HCT116 (cell line): ENCODE results near the gene HYLS1. TPM values are rescaled to one million over a fixed set of nuclear protein-coding genes. Genes with fewer than 3 reads are reported as not detected.

Experiments
- ATAC-seq: fragments of 200-7000 bp; cut with Tn5 transposase; 2 replicates; pipeline ENCODE4 v1.9.1; 2020; ENCODE audit warnings: mild to moderate bottlenecking, moderate library complexity
- BruUV-seq: library from RNA; stranded (reverse); fragments of 400-500 nt; replicated peaks from 2 replicates; lab custom pipeline; 2021; lab: Mats Ljungman, UMichigan
- CTCF ChIA-PET: fragments of 300-600 bp; sonication (Branson Sonifier 250); formaldehyde crosslinking; loops from one replicate; lab custom pipeline; 2021; ENCODE audit warnings: antibody characterized with exemption; lab: Charles Lee
- POLR2A ChIA-PET: fragments of 300-600, 350-600 bp; sonication (Branson Sonifier 250); formaldehyde crosslinking; loops from one replicate; lab custom pipeline; 2021; ENCODE audit warnings: antibody characterized with exemption; lab: Charles Lee
- RAD21 ChIA-PET, 2 experiments: fragments of 300-600 bp; sonication (Branson Sonifier 250); formaldehyde crosslinking; loops; one replicate each; lab custom pipeline; 2023; ENCODE audit warnings: low total read pairs in 2 of 2; ENCODE audit not compliant: uncharacterized antibody in 2 of 2, unreplicated experiment in 2 of 2, low non-redundant PET in 1 of 2; lab: Charles Lee
- DNase-seq: peaks from one replicate; pipeline ENCODE4 v3.0.0-alpha.2; 2010; ENCODE audit warnings: low read depth, low spot score
- H2AFZ ChIP-seq: fragments of 200-600 bp; shearing (Covaris generic), sonication (generic); 2 replicates; pipeline ENCODE4 v1.6.1; 2017; ENCODE audit warnings: low read depth, mixed run types, mixed read lengths, antibody characterized with exemption, low read length; ENCODE audit not compliant: poor library complexity, severe bottlenecking
- H3K27ac ChIP-seq: 2 replicates; pipeline ENCODE4 v1.5.1; 2012; ENCODE audit warnings: low read depth, low read length
- H3K27me3 ChIP-seq: fragments of 200-600 bp; sonication (generic); 2 replicates; pipeline ENCODE4 v1.6.1; 2016; ENCODE audit warnings: mixed run types, low read length, mixed read lengths; ENCODE audit not compliant: insufficient read depth
- H3K36me3 ChIP-seq, 2 experiments: fragments of 200-500 bp in 1 of 2; fragments of 200-600 bp in 1 of 2; sonication (Bioruptor generic) in 1 of 2; sonication (generic) in 1 of 2; 2 replicates each; pipeline versions ENCODE4 v1.5.1 to v1.6.1; 2014 to 2016; ENCODE audit warnings: low read length in 2 of 2, inconsistent platforms in 1 of 2, mixed read lengths in 1 of 2, mixed run types in 1 of 2; ENCODE audit not compliant: insufficient read depth in 2 of 2, control insufficient read depth in 1 of 2
- H3K4me1 ChIP-seq, 2 experiments: fragments of 200-600 bp in 1 of 2; sonication (generic) in 1 of 2; 2 replicates each; pipeline versions ENCODE4 v1.5.1 to v1.6.1; 2012 to 2017; ENCODE audit warnings: low read length in 2 of 2, inconsistent platforms in 1 of 2, mild to moderate bottlenecking in 1 of 2, mixed read lengths in 1 of 2, mixed run types in 1 of 2, moderate library complexity in 1 of 2; ENCODE audit not compliant: insufficient read depth in 2 of 2, control insufficient read depth in 1 of 2
- H3K4me2 ChIP-seq: fragments of 200-600 bp; sonication (generic); 2 replicates; pipeline ENCODE4 v1.6.1; 2017; ENCODE audit warnings: mixed run types, low read length, mixed read lengths
- H3K4me3 ChIP-seq, 2 experiments: fragments of 200-600 bp in 1 of 2; sonication (generic) in 1 of 2; replicated peaks in 1 of 2; 2 replicates each; pipeline ENCODE4 v1.5.1; 2011 to 2016; ENCODE audit warnings: low read length in 2 of 2, control low read depth in 1 of 2, low read depth in 1 of 2, mild to moderate bottlenecking in 1 of 2, mixed read lengths in 1 of 2, mixed run types in 1 of 2
- H3K79me2 ChIP-seq: fragments of 200-600 bp; sonication (generic); 2 replicates; pipeline ENCODE4 v1.6.1; 2017; ENCODE audit warnings: mild to moderate bottlenecking, mixed run types, low read length, moderate library complexity, mixed read lengths; ENCODE audit not compliant: insufficient read depth
- H3K9ac ChIP-seq: fragments of 200-600 bp; sonication (generic); 2 replicates; pipeline ENCODE4 v1.6.1; 2016; ENCODE audit warnings: low read length, mixed read lengths
- H3K9me2 ChIP-seq: fragments of 200-600 bp; sonication (generic), shearing (Covaris generic); 2 replicates; pipeline ENCODE4 v1.6.1; 2017; ENCODE audit warnings: mixed run types, mild to moderate bottlenecking, moderate library complexity; ENCODE audit not compliant: insufficient read depth
- H3K9me3 ChIP-seq, 2 experiments: fragments of 200-500 bp in 1 of 2; fragments of 200-600 bp in 1 of 2; sonication (Bioruptor generic) in 1 of 2; sonication (generic) in 1 of 2; 2 replicates each; pipeline ENCODE4 v1.6.1; 2014 to 2017; ENCODE audit warnings: low read length in 2 of 2, mixed read lengths in 2 of 2, inconsistent platforms in 1 of 2, low read depth in 1 of 2, mild to moderate bottlenecking in 1 of 2, mixed run types in 1 of 2, moderate library complexity in 1 of 2; ENCODE audit not compliant: control insufficient read depth in 1 of 2, insufficient read depth in 1 of 2
- H4K20me1 ChIP-seq: fragments of 200-600 bp; sonication (generic), shearing (Covaris generic); 2 replicates; pipeline ENCODE4 v1.6.1; 2017; ENCODE audit warnings: mixed run types, mild to moderate bottlenecking, moderate library complexity; ENCODE audit not compliant: insufficient read depth
- CBX3 ChIP-seq: IDR thresholded peaks from 2 replicates; pipeline ENCODE4 v1.6.1; 2012; ENCODE audit warnings: low read depth
- CEBPB ChIP-seq: IDR thresholded peaks from 2 replicates; pipeline ENCODE4 v1.6.1; 2012; ENCODE audit warnings: low read depth
- CTCF ChIP-seq, 3 experiments: fragments of 200-600 bp in 1 of 3; sonication (generic) in 1 of 3; IDR thresholded peaks in 2 of 3; conservative IDR thresholded peaks in 1 of 3; 2 replicates each; pipeline ENCODE4 v1.5.1; 2012 to 2017; ENCODE audit warnings: low read depth in 2 of 3, low read length in 2 of 3, antibody characterized with exemption in 1 of 3, borderline replicate concordance in 1 of 3, control low read depth in 1 of 3, mild to moderate bottlenecking in 1 of 3, mixed read lengths in 1 of 3, mixed run types in 1 of 3, moderate library complexity in 1 of 3; ENCODE audit not compliant: insufficient read depth in 1 of 3
- EGR1 ChIP-seq: IDR thresholded peaks from 2 replicates; pipeline ENCODE4 v1.6.1; 2012; ENCODE audit warnings: low read depth
- JUND ChIP-seq: IDR thresholded peaks from 2 replicates; pipeline ENCODE4 v1.6.1; 2012
- RAD21 ChIP-seq: IDR thresholded peaks from 2 replicates; pipeline ENCODE4 v1.6.1; 2012; ENCODE audit warnings: low read depth, mild to moderate bottlenecking
- ZBTB33 ChIP-seq: IDR thresholded peaks from 2 replicates; pipeline ENCODE4 v1.6.1; 2011; ENCODE audit warnings: mild to moderate bottlenecking, low read length, moderate library complexity; ENCODE audit not compliant: insufficient replicate concordance; ENCODE audit errors: extremely low read depth
- ZFX ChIP-seq: fragments of 450-650 bp; IDR thresholded peaks from 2 replicates; pipeline ENCODE4 v1.6.1; 2017
- intact Hi-C: fragments of 100-400 bp; cut with micrococcal nuclease; formaldehyde crosslinking; loops from 2 replicates; pipeline ENCODE4 v1.10.0; 2022
- total RNA-seq: library from RNA; stranded (reverse); gene quantifications from one replicate; pipeline ENCODE4 v1.2.1, GENCODE V29; 2021; ENCODE audit not compliant: unreplicated experiment

Gene HYLS1
- total RNA-seq, 1 experiment from 2014 or later, result 18.9 TPM

GRCh38 chr11:125873881-125874555 is 13.4 kb upstream of the HYLS1 start:
- Histone ChIP-seq H3K4me2 (no peak overlapping the region), H3K27ac (no peak overlapping the region), H3K9me2 (no peaks in the 10 kb centered on the region), H3K9ac (no peak overlapping the region), H3K27me3 (no peaks in the 10 kb centered on the region), H3K4me3 (no peak overlapping the region), H3K4me1 (no peaks in the 10 kb centered on the region), H3K79me2 (no peaks in the 10 kb centered on the region), H2AFZ (no peak overlapping the region), H3K9me3 (peaks cover 0 to 6% of the 10 kb centered on the region in 2 experiments; a peak in 1 of 4 replicates)
- intact Hi-C loops, result loop anchor here (1.0 to 5.0 kb wide), 8 partner anchors 150 to 1037 kb away; no protein-coding TSS in a partner anchor
- ATAC-seq, result peak; percentile 24; the same call in 1 of the 2 replicates
- no TSS peak for BruUV-seq
- CTCF ChIA-PET, result interaction anchor here (2.8 kb wide), 1 partner anchor 445 kb away, joined by 6 read pairs; no protein-coding TSS in a partner anchor
- RAD21 ChIA-PET, result no interaction called here
- DNase-seq, result no peak
- TF ChIP-seq CBX3 (no peak), ZBTB33 (no peak), EGR1 (no peak)
- TF ChIP-seq, all 23 proteins: peak for 0
- H3K36me3 ChIP-seq, result no peaks in the 10 kb centered on the region
- no peaks in the 10 kb centered on the region for H4K20me1 ChIP-seq
- POLR2A ChIA-PET, result no interaction called here

- no peak for TF ChIP-seq CEBPB
- TF ChIP-seq EGR1, result no peak
- no peak for TF ChIP-seq ZFX
- TF ChIP-seq CTCF (IDR thresholded peaks at IDR 0.05 in 2 of 3, conservative IDR thresholded peaks at IDR 0.05 in 1 of 3; ENCODE audit: borderline replicate concordance in 1 of 3, insufficient read depth in 1 of 3, low read depth in 2 of 3, low read length in 2 of 3), result peak; percentile 71 to 85 (median 80)
- peak; percentile 90 for TF ChIP-seq RAD21
- no peak for TF ChIP-seq CBX3
- no peak for TF ChIP-seq ZBTB33
- no peak for TF ChIP-seq JUND
- TF ChIP-seq, all 23 proteins: peak for 2
- CTCF ChIA-PET, result interaction anchor here (2.8 kb wide), 1 partner anchor 445 kb away, joined by 6 read pairs; no protein-coding TSS in a partner anchor
- H3K4me3 ChIP-seq, result no peak overlapping the region
- H3K27me3 ChIP-seq, result no peaks in the 10 kb centered on the region
- no peaks in the 10 kb centered on the region for H3K9me2 ChIP-seq
- POLR2A ChIA-PET, result no interaction called here
- no peak overlapping the region for H3K9ac ChIP-seq
- H4K20me1 ChIP-seq, result no peaks in the 10 kb centered on the region
- intact Hi-C loops, result loop anchor here (1.0 to 5.0 kb wide), 8 partner anchors 150 to 1037 kb away; no protein-coding TSS in a partner anchor
- no peak overlapping the region for H3K4me2 ChIP-seq
- no peaks in the 10 kb centered on the region for H3K36me3 ChIP-seq
- H3K27ac ChIP-seq, result no peak overlapping the region
- no peak overlapping the region for H2AFZ ChIP-seq
- peak; percentile 96 for ATAC-seq
- H3K9me3 ChIP-seq, result peaks cover 0 to 6% of the 10 kb centered on the region in 2 experiments; a peak in 1 of 4 replicates
- RAD21 ChIA-PET, result interaction anchor here in 1 of 2 experiments (1.0 kb wide), 1 partner anchor 320 kb away, joined by 3 read pairs; no protein-coding TSS in a partner anchor
- no peaks in the 10 kb centered on the region for H3K4me1 ChIP-seq
- DNase-seq, result peak; percentile 44
- BruUV-seq, result no TSS peak
- H3K79me2 ChIP-seq, result no peaks in the 10 kb centered on the region
Observed at GRCh38 chr11:125874556-125875124, 12.8 kb upstream of the HYLS1 start.
